Measurements from ENCODE around the gene SERPINH1. TPM values are rescaled to one million over a fixed set of nuclear protein-coding genes. Genes with fewer than 3 reads are reported as not detected.

Gene SERPINH1
- total and polyA plus RNA-seq, 5 donors, result 50.5 to 109 (median 65.6) TPM

DNA sequence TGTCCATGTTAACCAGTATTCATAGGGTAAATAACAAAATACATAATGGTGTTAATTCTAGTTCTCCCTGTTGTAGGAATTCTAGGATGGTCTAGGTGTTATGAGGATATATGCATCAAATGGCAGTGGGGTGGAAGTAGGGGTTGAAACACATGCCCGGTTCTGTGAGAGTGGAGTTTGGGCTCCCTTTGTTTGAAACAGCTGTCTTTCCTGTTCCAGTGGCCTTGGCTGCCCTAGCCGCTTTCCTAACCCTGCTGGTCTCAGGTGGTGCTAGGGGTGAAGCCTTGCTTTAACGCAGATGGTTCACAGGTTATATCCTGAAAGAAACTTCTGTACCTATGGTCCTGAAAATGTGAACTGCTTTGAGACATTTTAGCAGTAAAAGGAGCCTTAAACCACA lies 38.3 kb downstream of the SERPINH1 start:
- 70% methylated on average over 3 of the region's 3 CpGs for WGBS
- Histone ChIP-seq H3K27me3 (ENCODE audit: control insufficient read depth, insufficient read depth) (no peaks in the 10 kb centered on the region), H3K4me1 (ENCODE audit: control insufficient read depth, insufficient read depth, low read length) (no peaks in the 10 kb centered on the region), H3K27ac (ENCODE audit: low read length) (no peak overlapping the region), H3K4me3 (ENCODE audit: low read length) (no peak overlapping the region), H3K9me3 (ENCODE audit: control insufficient read depth, low read length) (no peaks in the 10 kb centered on the region)
- DNase-seq (no peak), ATAC-seq (no peak)
- intact Hi-C loops (cut with DNase I), result no loop called here

DNA sequence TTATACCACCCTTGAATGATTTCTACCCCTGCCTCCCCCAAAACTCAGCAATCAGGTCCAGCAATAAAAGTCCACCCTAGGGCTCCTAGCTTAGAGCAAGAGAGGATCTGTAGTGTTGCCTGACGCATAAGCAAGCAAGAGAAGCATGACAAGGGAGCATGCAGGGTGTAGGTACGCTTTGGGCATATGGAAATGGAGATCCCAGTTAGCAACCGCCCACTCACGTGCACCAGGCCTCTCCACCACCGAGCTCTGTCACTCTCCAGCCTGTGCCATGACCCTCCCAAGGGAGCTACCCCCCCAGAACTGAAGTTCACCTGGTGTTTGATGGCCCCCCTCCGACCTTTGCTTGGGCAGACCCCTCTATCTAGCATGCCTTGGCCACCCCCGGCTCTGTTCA lies 39.4 kb downstream of the SERPINH1 start:
- no peak overlapping the region for H3K27ac ChIP-seq (ENCODE audit: low read length)
- 94% methylated on average over 7 of the region's 7 CpGs for WGBS
- H3K4me3 ChIP-seq (ENCODE audit: low read length), result no peak overlapping the region
- DNase-seq, result no peak
- ATAC-seq, result no peak
- no peaks in the 10 kb centered on the region for H3K9me3 ChIP-seq (ENCODE audit: control insufficient read depth, low read length)
- no peaks in the 10 kb centered on the region for H3K27me3 ChIP-seq (ENCODE audit: control insufficient read depth, insufficient read depth)
- intact Hi-C loops (cut with DNase I), result no loop called here
- H3K4me1 ChIP-seq (ENCODE audit: control insufficient read depth, insufficient read depth, low read length), result no peaks in the 10 kb centered on the region

DNA sequence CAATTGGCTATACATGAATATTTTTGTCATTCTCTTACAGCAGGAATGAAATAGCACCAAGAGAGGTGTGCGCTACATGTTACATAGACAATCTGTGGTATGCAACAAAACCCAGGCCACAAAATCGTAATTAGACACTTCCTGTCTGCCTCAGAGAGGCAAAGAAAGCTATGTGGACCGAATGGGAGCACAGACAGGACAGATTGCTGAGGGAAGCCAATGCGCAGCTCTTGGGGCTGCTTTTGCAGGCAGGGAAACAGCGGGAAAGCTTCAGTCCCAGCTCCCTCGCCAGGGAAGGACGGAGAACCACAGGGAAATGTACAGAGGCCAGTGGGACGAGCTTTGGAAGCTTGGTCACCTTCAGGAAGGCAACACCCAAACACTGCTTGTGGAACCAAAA lies 40.9 kb downstream of the SERPINH1 start:
- DNase-seq (no peak), ATAC-seq (no peak)
- Histone ChIP-seq H3K4me3 (ENCODE audit: low read length) (no peak overlapping the region), H3K9me3 (ENCODE audit: control insufficient read depth, low read length) (no peaks in the 10 kb centered on the region), H3K27ac (ENCODE audit: low read length) (no peak overlapping the region), H3K4me1 (ENCODE audit: control insufficient read depth, insufficient read depth, low read length) (no peaks in the 10 kb centered on the region), H3K27me3 (ENCODE audit: control insufficient read depth, insufficient read depth) (no peaks in the 10 kb centered on the region)
- intact Hi-C loops (cut with DNase I), result no loop called here
- 76% methylated on average over 8 of the region's 8 CpGs for WGBS

DNA sequence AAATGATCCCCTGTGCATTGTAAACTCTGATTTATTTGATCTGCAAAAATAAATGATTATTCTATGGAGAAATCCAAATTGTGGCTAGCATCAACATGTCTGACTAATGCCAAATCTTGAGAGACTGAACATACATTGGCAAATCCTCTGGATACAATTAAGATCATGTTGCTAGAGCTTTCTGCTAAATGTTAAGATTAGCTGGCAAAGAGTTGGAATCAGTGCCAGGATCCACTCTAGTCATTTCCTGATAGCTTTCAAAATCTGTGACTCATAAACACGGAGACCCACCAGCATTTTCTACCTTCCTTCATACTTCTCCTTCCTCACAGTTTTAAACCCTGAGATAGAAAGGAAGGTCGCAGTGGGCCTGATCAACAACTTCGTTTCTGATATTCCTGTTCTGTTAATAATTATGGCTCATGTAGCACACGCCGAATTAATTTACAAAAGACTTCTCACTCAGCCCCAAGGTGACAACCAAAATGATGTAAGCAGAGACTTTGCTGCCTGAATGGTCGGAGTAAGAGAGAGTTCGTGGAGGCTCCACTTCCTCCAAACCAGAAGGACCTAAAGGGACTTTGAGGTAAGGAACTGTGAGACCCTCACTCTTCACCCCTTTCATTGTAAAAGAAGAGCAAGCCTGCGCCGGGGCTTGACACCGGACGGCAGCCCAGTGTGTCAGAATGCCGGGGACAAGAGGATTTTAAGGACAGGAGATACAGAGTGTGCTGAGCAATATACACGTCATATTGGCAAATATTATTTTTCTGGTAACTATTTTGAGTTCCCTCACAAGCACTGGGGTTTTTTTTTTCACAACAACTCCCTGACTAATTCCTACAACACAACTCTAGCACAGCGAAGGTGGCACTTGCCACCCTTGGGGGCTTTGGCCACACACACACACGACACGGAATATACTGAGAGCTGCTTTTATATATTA lies 42.0 kb downstream of the SERPINH1 start:
- WGBS, result 85% methylated on average over 16 of the region's 16 CpGs

DNA sequence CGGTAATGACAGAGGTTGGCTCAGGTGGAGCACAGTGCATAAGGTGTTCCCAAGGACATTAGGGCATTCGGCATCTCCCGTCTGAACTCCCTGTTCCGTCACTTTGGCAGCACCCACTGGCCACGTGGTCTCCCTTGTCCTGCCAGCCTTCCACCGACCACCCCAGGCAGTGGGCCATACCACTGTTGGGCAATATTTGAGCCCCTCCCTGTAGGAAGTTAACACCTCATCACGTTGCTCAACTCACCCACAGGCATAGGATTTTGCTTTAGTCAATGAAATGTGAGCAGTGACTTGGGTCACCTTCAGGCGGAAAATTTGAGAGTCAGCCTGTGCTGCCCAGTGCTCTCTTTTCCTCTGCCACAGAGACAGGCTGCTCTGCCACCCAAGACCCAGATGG lies 44.0 kb downstream of the SERPINH1 start:
- no peak overlapping the region for H3K27ac ChIP-seq (ENCODE audit: low read length)
- 86% methylated on average over 8 of the region's 8 CpGs for WGBS
- H3K4me3 ChIP-seq (ENCODE audit: low read length), result no peak overlapping the region
- no peak for ATAC-seq
- no peaks in the 10 kb centered on the region for H3K4me1 ChIP-seq (ENCODE audit: control insufficient read depth, insufficient read depth, low read length)
- no peaks in the 10 kb centered on the region for H3K9me3 ChIP-seq (ENCODE audit: control insufficient read depth, low read length)
- H3K27me3 ChIP-seq (ENCODE audit: control insufficient read depth, insufficient read depth), result no peaks in the 10 kb centered on the region
- intact Hi-C loops (cut with DNase I), result no loop called here
- DNase-seq, result no peak

More for the DNA sequence above, 42.0 kb downstream of the SERPINH1 start:
- ATAC-seq (no peak), DNase-seq (no peak)
- H3K4me3 ChIP-seq (ENCODE audit: low read length), result no peak overlapping the region
- intact Hi-C loops (cut with DNase I), result no loop called here
- no peaks in the 10 kb centered on the region for H3K27me3 ChIP-seq (ENCODE audit: control insufficient read depth, insufficient read depth)
- H3K27ac ChIP-seq (ENCODE audit: low read length), result no peak overlapping the region
- H3K4me1 ChIP-seq (ENCODE audit: control insufficient read depth, insufficient read depth, low read length), result no peaks in the 10 kb centered on the region
- H3K9me3 ChIP-seq (ENCODE audit: control insufficient read depth, low read length), result no peaks in the 10 kb centered on the region

DNA sequence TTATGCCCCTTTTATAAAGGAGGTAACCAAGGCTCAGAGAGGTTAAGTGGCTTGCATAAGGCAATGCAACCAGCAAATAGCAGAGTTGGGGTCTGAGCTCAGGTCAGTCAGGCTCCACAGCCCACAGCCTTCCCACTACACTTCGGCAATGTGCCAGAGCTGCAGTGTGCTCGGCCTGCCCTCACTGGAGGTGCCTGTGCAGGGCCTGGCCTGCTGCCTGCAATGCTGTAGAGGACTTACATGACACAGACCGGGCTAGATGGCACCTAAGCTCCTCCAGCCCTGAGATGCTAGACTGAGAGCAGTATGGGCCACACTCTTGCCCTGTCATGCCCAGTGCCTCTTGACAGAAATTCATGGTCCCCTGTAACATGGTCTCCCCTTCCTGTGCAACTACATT lies 49.8 kb downstream of the SERPINH1 start:
- H3K27me3 ChIP-seq (ENCODE audit: control insufficient read depth, insufficient read depth), result no peaks in the 10 kb centered on the region
- no peak for ATAC-seq
- no peak overlapping the region for H3K4me3 ChIP-seq (ENCODE audit: low read length)
- no peak for DNase-seq
- H3K9me3 ChIP-seq (ENCODE audit: control insufficient read depth, low read length), result no peaks in the 10 kb centered on the region
- intact Hi-C loops (cut with DNase I), result no loop called here
- WGBS, result 73% methylated on average over 3 of the region's 3 CpGs
- peaks cover 2% of the 10 kb centered on the region for H3K4me1 ChIP-seq (ENCODE audit: control insufficient read depth, insufficient read depth, low read length)
- no peak overlapping the region for H3K27ac ChIP-seq (ENCODE audit: low read length)

DNA sequence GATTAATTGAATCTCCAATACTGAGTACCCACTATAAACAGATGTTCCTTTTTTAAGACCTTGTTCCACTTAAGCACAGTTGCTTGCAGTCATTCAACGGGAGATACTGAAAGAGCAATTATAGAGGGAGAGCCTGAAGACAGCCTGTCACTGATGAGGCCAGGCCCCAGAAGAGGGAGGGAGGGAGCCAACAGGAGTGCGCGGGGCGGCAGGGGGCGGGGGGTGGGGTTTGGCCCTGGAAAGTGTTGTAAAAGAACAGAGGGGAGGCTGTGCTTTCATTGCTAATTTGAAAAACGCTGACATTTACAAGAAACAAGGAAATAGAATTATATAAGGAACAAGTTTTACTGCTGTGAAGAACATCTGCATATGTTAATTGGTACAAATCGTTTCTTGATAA lies 53.7 kb downstream of the SERPINH1 start:
- WGBS, result 58% methylated on average over 7 of the region's 7 CpGs
- Histone ChIP-seq H3K27ac (ENCODE audit: low read length) (no peak overlapping the region), H3K27me3 (ENCODE audit: control insufficient read depth, insufficient read depth) (no peaks in the 10 kb centered on the region), H3K9me3 (ENCODE audit: control insufficient read depth, low read length) (no peaks in the 10 kb centered on the region), H3K4me3 (ENCODE audit: low read length) (no peak overlapping the region), H3K4me1 (ENCODE audit: control insufficient read depth, insufficient read depth, low read length) (peaks cover 2% of the 10 kb centered on the region)
- intact Hi-C loops (cut with DNase I), result no loop called here
- DNase-seq (no peak), ATAC-seq (no peak)

DNA sequence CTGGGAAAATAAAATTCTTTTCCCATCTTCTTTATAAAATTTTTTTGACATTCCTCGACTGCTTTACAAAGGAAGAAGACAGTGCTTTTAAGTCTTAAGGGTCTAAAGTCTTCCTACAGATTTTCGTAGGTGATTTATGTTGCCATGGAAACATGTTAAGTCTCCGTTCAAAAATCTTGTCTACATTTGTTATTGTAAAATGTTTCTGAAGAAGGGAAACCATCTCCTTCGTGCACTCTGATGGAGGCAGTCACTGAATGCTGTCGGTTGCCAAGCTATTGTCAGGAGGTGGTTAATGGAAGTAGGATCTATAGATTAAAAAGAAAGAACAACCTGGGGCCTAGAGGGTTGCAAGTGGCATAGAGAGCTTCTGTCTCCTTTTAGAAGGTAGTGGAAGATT lies 54.2 kb downstream of the SERPINH1 start:
- peaks cover 2% of the 10 kb centered on the region for H3K4me1 ChIP-seq (ENCODE audit: control insufficient read depth, insufficient read depth, low read length)
- ATAC-seq (no peak), DNase-seq (no peak)
- no peak overlapping the region for H3K27ac ChIP-seq (ENCODE audit: low read length)
- 72% methylated on average over 5 of the region's 5 CpGs for WGBS
- intact Hi-C loops (cut with DNase I), result no loop called here
- no peak overlapping the region for H3K4me3 ChIP-seq (ENCODE audit: low read length)
- no peaks in the 10 kb centered on the region for H3K27me3 ChIP-seq (ENCODE audit: control insufficient read depth, insufficient read depth)
- H3K9me3 ChIP-seq (ENCODE audit: control insufficient read depth, low read length), result no peaks in the 10 kb centered on the region

Other genes starting within 250 kb of the SERPINH1 start
- gene ARRB1, start 210.6 kb upstream of the SERPINH1 start, total RNA-seq, result 10 to 100 TPM; 24.8 to 32.5 (median 27.4) TPM
- gene ARRB1, start 210.6 kb upstream of the SERPINH1 start, polyA plus RNA-seq, result 12.1 TPM
- 1,000 to 10,000 TPM; 1,039 to 1,263 (median 1,178) TPM for gene RPS3, start 162.7 kb upstream of the SERPINH1 start, total RNA-seq
- gene RPS3, start 162.7 kb upstream of the SERPINH1 start, polyA plus RNA-seq, result 1,021 TPM
- 1 to 10 TPM in 1 of 4 donors, under 1 TPM in 3; 0.46 to 1.5 (median 0.67) TPM for gene KLHL35, start 129.1 kb upstream of the SERPINH1 start, total RNA-seq
- 0.66 TPM for gene KLHL35, start 129.1 kb upstream of the SERPINH1 start, polyA plus RNA-seq
- 1 to 10 TPM; 5.3 to 8.2 (median 6.8) TPM for gene GDPD5, start 36.3 kb upstream of the SERPINH1 start, total RNA-seq
- 8.5 TPM for gene GDPD5, start 36.3 kb upstream of the SERPINH1 start, polyA plus RNA-seq
- 1 to 10 TPM; 5.9 to 8.9 (median 7.4) TPM for gene MAP6, start 106.8 kb downstream of the SERPINH1 start, total RNA-seq
- gene MAP6, start 106.8 kb downstream of the SERPINH1 start, polyA plus RNA-seq, result 3.8 TPM
- gene MOGAT2, start 155.6 kb downstream of the SERPINH1 start, total RNA-seq, result under 1 TPM in 1 of 4 donors, not detected in 3; 0.17 TPM
- gene MOGAT2, start 155.6 kb downstream of the SERPINH1 start, polyA plus RNA-seq, result 0.11 TPM
- gene DGAT2, start 206.5 kb downstream of the SERPINH1 start, total RNA-seq, result 10 to 100 TPM in 2 of 4 donors, 1 to 10 TPM in 2; 5.7 to 18.0 (median 10.4) TPM
- 23.4 TPM for gene DGAT2, start 206.5 kb downstream of the SERPINH1 start, polyA plus RNA-seq

Measured in right cardiac atrium (tissue), 5 donors.